ENCODE results near the gene NWD2. TPM values are rescaled to one million over a fixed set of nuclear protein-coding genes. Genes with fewer than 3 reads are reported as not detected.

NWD2 gene
- polyA plus RNA-seq, 1 donor (not counting 4 experiments of a cell fraction or from before 2014, with no cell fraction given): 0.10 TPM

GRCh38 chr4:37225778-37226177 lies 18.8 kb upstream of the NWD2 start:
- Histone ChIP-seq H3K9me1 (ENCODE audit: control insufficient read depth, extremely low read depth, insufficient read depth, low read length) (no peaks in the 10 kb centered on the region), H3K36me3 (ENCODE audit: control insufficient read depth in 2 of 2, extremely low read depth in 1 of 2, insufficient read depth in 2 of 2, low read length in 2 of 2) (no peaks in the 10 kb centered on the region), H3K9ac (ENCODE audit: control insufficient read depth, extremely low read depth, insufficient read depth, low read length) (no peak overlapping the region), H3K27me3 (ENCODE audit: control insufficient read depth, extremely low read depth, insufficient read depth, low read length) (no peaks in the 10 kb centered on the region), H3K4me3 (ENCODE audit: control insufficient read depth in 2 of 3, extremely low read depth in 1 of 3, insufficient read depth in 2 of 3, low read depth in 1 of 3, low read length in 3 of 3) (no peak overlapping the region), H3K4me1 (ENCODE audit: control insufficient read depth, extremely low read depth, insufficient read depth, low read length) (no peaks in the 10 kb centered on the region), H3K9me3 (ENCODE audit: control insufficient read depth, low read depth, low read length) (no peaks in the 10 kb centered on the region), H3K27ac (ENCODE audit: control insufficient read depth, insufficient read depth, low read length) (no peak overlapping the region), H2AFZ (ENCODE audit: control insufficient read depth, low read length) (no peak overlapping the region), H3K79me2 (ENCODE audit: control insufficient read depth, insufficient read depth, low read length) (no peaks in the 10 kb centered on the region), H4K20me1 (ENCODE audit: control insufficient read depth, extremely low read depth, insufficient read depth, low read length) (no peaks in the 10 kb centered on the region), H3K4me2 (ENCODE audit: control insufficient read depth, extremely low read depth, insufficient read depth, low read depth, low read length) (no peak overlapping the region)
- no peak for DNase-seq (ENCODE audit: low read depth, low spot score)
- FAIRE-seq: no peak
- no peak for TF ChIP-seq EZH2 (IDR thresholded peaks at IDR 0.05; ENCODE audit: low read length)
- no peak for TF ChIP-seq CTCF (optimal IDR thresholded peaks at IDR 0.05 in 1 of 3, IDR thresholded peaks at IDR 0.05 in 1 of 3, conservative IDR thresholded peaks at IDR 0.05 in 1 of 3; ENCODE audit: extremely low read depth in 1 of 3, insufficient read depth in 2 of 3, low read length in 3 of 3)
- dilution Hi-C loops (cut with MboI; ENCODE audit: extremely low pct_ligation_motif_present, low sequenced_read_pairs): no loop called here

- no peak overlapping the region for H3K9ac ChIP-seq (ENCODE audit: control insufficient read depth, extremely low read depth, insufficient read depth, low read length)
- H3K27me3 ChIP-seq (ENCODE audit: control insufficient read depth, extremely low read depth, insufficient read depth, low read length): no peaks in the 10 kb centered on the region
- no peaks in the 10 kb centered on the region for H3K9me3 ChIP-seq (ENCODE audit: control insufficient read depth, low read depth, low read length)
- dilution Hi-C loops (cut with MboI; ENCODE audit: extremely low pct_ligation_motif_present, low sequenced_read_pairs): no loop called here
- FAIRE-seq (no peak), DNase-seq (ENCODE audit: low read depth, low spot score) (no peak)
- H4K20me1 ChIP-seq (ENCODE audit: control insufficient read depth, extremely low read depth, insufficient read depth, low read length): no peaks in the 10 kb centered on the region
- H3K36me3 ChIP-seq (ENCODE audit: control insufficient read depth in 2 of 2, extremely low read depth in 1 of 2, insufficient read depth in 2 of 2, low read length in 2 of 2): no peaks in the 10 kb centered on the region
- no peaks in the 10 kb centered on the region for H3K79me2 ChIP-seq (ENCODE audit: control insufficient read depth, insufficient read depth, low read length)
- H3K27ac ChIP-seq (ENCODE audit: control insufficient read depth, insufficient read depth, low read length): no peak overlapping the region
- H3K4me2 ChIP-seq (ENCODE audit: control insufficient read depth, extremely low read depth, insufficient read depth, low read depth, low read length): no peak overlapping the region
- TF ChIP-seq EZH2 (IDR thresholded peaks at IDR 0.05; ENCODE audit: low read length) (no peak), CTCF (optimal IDR thresholded peaks at IDR 0.05 in 1 of 3, IDR thresholded peaks at IDR 0.05 in 1 of 3, conservative IDR thresholded peaks at IDR 0.05 in 1 of 3; ENCODE audit: extremely low read depth in 1 of 3, insufficient read depth in 2 of 3, low read length in 3 of 3) (no peak)
- no peak overlapping the region for H2AFZ ChIP-seq (ENCODE audit: control insufficient read depth, low read length)
- H3K4me1 ChIP-seq (ENCODE audit: control insufficient read depth, extremely low read depth, insufficient read depth, low read length): no peaks in the 10 kb centered on the region
- no peak overlapping the region for H3K4me3 ChIP-seq (ENCODE audit: control insufficient read depth in 2 of 3, extremely low read depth in 1 of 3, insufficient read depth in 2 of 3, low read depth in 1 of 3, low read length in 3 of 3)
- no peaks in the 10 kb centered on the region for H3K9me1 ChIP-seq (ENCODE audit: control insufficient read depth, extremely low read depth, insufficient read depth, low read length)
Observed at GRCh38 chr4:37232315-37232714, 12.2 kb upstream of the NWD2 start.

Measured in keratinocyte (primary cell).